PC-9 (cell line): ENCODE data around the gene CD96. TPM values are rescaled to one million over a fixed set of nuclear protein-coding genes. Genes with fewer than 3 reads are reported as not detected.

Experiments used
- BruUV-seq: library from RNA; stranded (reverse); fragments of 400-500 nt; replicated peaks from 2 replicates; lab custom pipeline; 2021; lab: Mats Ljungman, UMichigan
- CTCF ChIA-PET: fragments of 300-600 bp; sonication (Branson Sonifier 250); formaldehyde crosslinking; loops from one replicate; lab custom pipeline; 2022; ENCODE audit warnings: antibody characterized with exemption; lab: Charles Lee
- POLR2A ChIA-PET: fragments of 300-600 bp; sonication (Branson Sonifier 250); formaldehyde crosslinking; loops from one replicate; lab custom pipeline; 2022; ENCODE audit warnings: antibody characterized with exemption; ENCODE audit not compliant: unreplicated experiment; lab: Charles Lee
- DNase-seq, 2 experiments: peaks; one replicate each; pipeline versions ENCODE4 v3.0.0 to v3.0.0-alpha.2; 2015 to 2022; ENCODE audit warnings: mixed read lengths in 1 of 2
- H2AFZ ChIP-seq: fragments of 200-600 bp; sonication (generic); 2 replicates; pipeline ENCODE4 v1.8.1; 2017; ENCODE audit warnings: antibody characterized with exemption
- H3F3A ChIP-seq: fragments of 200-600 bp; sonication (generic); 2 replicates; pipeline ENCODE4 v1.8.1; 2017; ENCODE audit warnings: antibody characterized with exemption, mild to moderate bottlenecking, low read depth; ENCODE audit not compliant: insufficient read depth
- H3K27ac ChIP-seq: fragments of 200-600 bp; sonication (generic); 2 replicates; pipeline ENCODE4 v1.6.1; 2016; ENCODE audit warnings: mixed run types
- H3K27me3 ChIP-seq: fragments of 200-600 bp; sonication (generic); 2 replicates; pipeline ENCODE4 v1.6.1; 2016; ENCODE audit warnings: low read depth, mixed run types; ENCODE audit not compliant: insufficient read depth
- H3K36me3 ChIP-seq: fragments of 200-600 bp; sonication (generic); 2 replicates; pipeline ENCODE4 v1.6.1; 2016; ENCODE audit warnings: low read depth, mixed run types
- H3K4me1 ChIP-seq: fragments of 200-600 bp; sonication (generic); replicated peaks from 2 replicates; pipeline ENCODE4 v1.6.1; 2016; ENCODE audit warnings: mixed run types; ENCODE audit not compliant: insufficient read depth
- H3K4me2 ChIP-seq: fragments of 200-600 bp; sonication (generic); 2 replicates; pipeline ENCODE4 v1.6.1; 2017; ENCODE audit warnings: mixed run types
- H3K4me3 ChIP-seq: fragments of 200-600 bp; sonication (generic); 2 replicates; pipeline ENCODE4 v1.6.1; 2016; ENCODE audit warnings: mixed run types
- H3K79me2 ChIP-seq: fragments of 200-600 bp; sonication (generic); 2 replicates; pipeline ENCODE4 v1.6.1; 2017; ENCODE audit warnings: low read depth, mixed run types
- H3K9me2 ChIP-seq: fragments of 200-600 bp; sonication (generic); 2 replicates; pipeline ENCODE4 v1.8.1; 2017; ENCODE audit warnings: mild to moderate bottlenecking; ENCODE audit not compliant: insufficient read depth
- H3K9me3 ChIP-seq: fragments of 200-600 bp; sonication (generic); 2 replicates; pipeline ENCODE4 v1.8.1; 2016; ENCODE audit warnings: low read depth; ENCODE audit not compliant: insufficient read depth
- H4K20me1 ChIP-seq: fragments of 200-600 bp; sonication (generic); 2 replicates; pipeline ENCODE4 v1.8.1; 2017; ENCODE audit not compliant: insufficient read depth
- CTCF ChIP-seq: fragments of 200-600 bp; sonication (generic); conservative IDR thresholded peaks from 2 replicates; pipeline ENCODE4 v1.6.1; 2017; ENCODE audit warnings: mixed run types, antibody characterized with exemption, mild to moderate bottlenecking, moderate library complexity
- EZH2 ChIP-seq: fragments of 200-600 bp; sonication (generic); IDR thresholded peaks from 2 replicates; pipeline ENCODE4 v1.8.0; 2017; ENCODE audit warnings: antibody characterized with exemption, low read depth
- intact Hi-C: fragments of 100-400 bp; cut with micrococcal nuclease; formaldehyde crosslinking; loops from one replicate; pipeline ENCODE4 v1.10.0; 2022; ENCODE audit not compliant: unreplicated experiment
- total RNA-seq: library from RNA; stranded (reverse); gene quantifications from 2 replicates; pipeline ENCODE4 v1.2.3, GENCODE V29; 2021

Gene CD96
- total RNA-seq, 1 experiment from 2014 or later, result 0.11 TPM

- H3K36me3 ChIP-seq, result no peaks in the 10 kb centered on the region
- H3K9me2 ChIP-seq, result no peaks in the 10 kb centered on the region
- POLR2A ChIA-PET, result interaction anchor here (0.6 kb wide), 1 partner anchor 81 kb away, joined by 5 read pairs; no protein-coding TSS in a partner anchor
- CTCF ChIA-PET, result no interaction called here
- intact Hi-C loops, result no loop called here
- no peak for DNase-seq
- H3K27me3 ChIP-seq, result no peaks in the 10 kb centered on the region
- peaks cover 28% of the 10 kb centered on the region for H3K4me1 ChIP-seq
- TF ChIP-seq CTCF, result no peak
- no peak for TF ChIP-seq EZH2
- H3K4me3 ChIP-seq, result no peak overlapping the region
- H2AFZ ChIP-seq, result no peak overlapping the region
- H3K9me3 ChIP-seq, result no peaks in the 10 kb centered on the region; the same call in 1 of the 2 replicates
- H3F3A ChIP-seq, result peaks cover 20% of the 10 kb centered on the region
- no peaks in the 10 kb centered on the region for H4K20me1 ChIP-seq
- BruUV-seq, result no TSS peak
- H3K4me2 ChIP-seq, result no peak overlapping the region
- H3K27ac ChIP-seq, result no peak overlapping the region
- no peaks in the 10 kb centered on the region for H3K79me2 ChIP-seq
Measured at GRCh38 chr3:111592143-111592542, 50.1 kb downstream of the CD96 start.

GRCh38 chr3:111592936-111593335, 50.9 kb downstream of the CD96 start:
- Histone ChIP-seq H3K4me1 (peaks cover 28% of the 10 kb centered on the region), H3K79me2 (no peaks in the 10 kb centered on the region), H3K9me2 (no peaks in the 10 kb centered on the region), H3K9me3 (no peaks in the 10 kb centered on the region; the same call in 1 of the 2 replicates), H3K27me3 (no peaks in the 10 kb centered on the region), H3F3A (peaks cover 20% of the 10 kb centered on the region), H3K4me2 (no peak overlapping the region), H3K36me3 (no peaks in the 10 kb centered on the region), H3K27ac (no peak overlapping the region), H2AFZ (no peak overlapping the region), H3K4me3 (no peak overlapping the region), H4K20me1 (no peaks in the 10 kb centered on the region)
- no TSS peak for BruUV-seq
- intact Hi-C loops, result no loop called here
- ChIA-PET POLR2A (interaction anchor here (0.5 to 1.4 kb wide), 6 partner anchors 15 to 983 kb away, joined by 3 to 11 read pairs (median 4); no protein-coding TSS in a partner anchor), CTCF (interaction anchor here (0.5 kb wide), 1 partner anchor 367 kb away, joined by 3 read pairs; no protein-coding TSS in a partner anchor)
- TF ChIP-seq CTCF (no peak), EZH2 (no peak)
- no peak for DNase-seq

GRCh38 chr3:111593666-111594065, 51.7 kb downstream of the CD96 start:
- BruUV-seq, result no TSS peak
- Histone ChIP-seq H3K9me3 (no peaks in the 10 kb centered on the region; the same call in 1 of the 2 replicates), H3K79me2 (no peaks in the 10 kb centered on the region), H3F3A (peaks cover 20% of the 10 kb centered on the region), H3K27ac (peak overlapping the region; percentile 57), H3K27me3 (no peaks in the 10 kb centered on the region), H3K4me3 (no peak overlapping the region), H4K20me1 (no peaks in the 10 kb centered on the region), H3K36me3 (no peaks in the 10 kb centered on the region), H2AFZ (peak overlapping the region; percentile 34; the same call in 1 of the 2 replicates), H3K4me1 (peaks cover 28% of the 10 kb centered on the region), H3K9me2 (no peaks in the 10 kb centered on the region), H3K4me2 (peak overlapping the region; percentile 27)
- DNase-seq, result no peak
- intact Hi-C loops, result loop anchor here (1.0 to 2.0 kb wide), 3 partner anchors 8 to 482 kb away; no protein-coding TSS in a partner anchor
- TF ChIP-seq CTCF (no peak), EZH2 (no peak)
- CTCF ChIA-PET, result interaction anchor here (1.4 to 2.1 kb wide), 3 partner anchors 16 to 122 kb away, joined by 4 to 7 read pairs (median 5); no protein-coding TSS in a partner anchor
- POLR2A ChIA-PET, result interaction anchor here (0.5 to 1.4 kb wide), 6 partner anchors 8 to 385 kb away, joined by 3 to 30 read pairs (median 4); partner anchors contain the start of gene ABHD10
